AML-193 (cell line): ENCODE measurements around the gene KHSRP.
"Not testable (repeated sequence)": the region's sequence is repeated elsewhere in the genome, so short reads cannot be mapped to it uniquely, and the experiment has no call there.

Experiments used
- DNase-seq, 2 experiments: peaks; one replicate each; lab custom pipeline; 2025; lab: John Stamatoyannopoulos, UW

Gene KHSRP

DNA sequence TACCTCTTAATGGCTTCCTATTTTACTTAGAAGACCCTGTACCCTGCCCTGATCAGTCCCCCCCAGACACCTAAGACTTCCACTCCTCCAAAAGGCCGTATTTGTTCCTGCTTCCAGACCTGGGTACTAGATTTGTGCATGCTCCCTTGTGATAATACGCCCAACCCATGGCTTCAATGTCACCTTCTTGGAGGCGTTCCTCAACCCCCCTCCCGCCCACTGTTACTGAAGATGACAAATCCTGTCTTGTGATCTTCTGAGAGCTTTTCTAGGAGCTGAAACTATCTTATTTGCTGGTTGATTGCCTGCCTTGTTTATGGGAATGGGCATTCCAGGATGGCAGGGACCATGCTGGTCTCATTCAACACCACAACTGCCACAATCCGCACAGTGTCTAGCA lies 25.6 kb upstream of the KHSRP start:
- DNase-seq: no peak

GRCh38 chr19:6448045-6448444 lies 23.4 kb upstream of the KHSRP start:
- no peak for DNase-seq

DNA sequence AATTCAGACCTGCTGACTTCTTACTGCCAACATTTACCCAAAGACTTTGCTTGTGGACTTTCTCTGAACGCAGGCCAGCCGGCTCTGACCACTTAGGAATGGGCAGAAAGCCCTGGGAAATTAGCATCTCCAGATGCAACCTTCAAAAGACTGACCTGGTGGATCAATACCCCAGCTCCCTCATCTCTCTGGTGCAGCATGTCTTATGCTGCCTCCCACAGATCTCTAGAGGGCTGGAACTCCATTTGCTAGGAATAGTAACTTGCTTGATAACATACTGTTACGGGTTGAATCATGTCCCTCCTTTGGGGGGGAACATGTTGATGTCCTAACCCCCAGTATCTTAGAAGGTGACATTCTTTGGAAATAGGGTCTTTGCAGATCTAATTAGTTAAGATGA lies 21.8 kb upstream of the KHSRP start:
- no peak for DNase-seq

DNA sequence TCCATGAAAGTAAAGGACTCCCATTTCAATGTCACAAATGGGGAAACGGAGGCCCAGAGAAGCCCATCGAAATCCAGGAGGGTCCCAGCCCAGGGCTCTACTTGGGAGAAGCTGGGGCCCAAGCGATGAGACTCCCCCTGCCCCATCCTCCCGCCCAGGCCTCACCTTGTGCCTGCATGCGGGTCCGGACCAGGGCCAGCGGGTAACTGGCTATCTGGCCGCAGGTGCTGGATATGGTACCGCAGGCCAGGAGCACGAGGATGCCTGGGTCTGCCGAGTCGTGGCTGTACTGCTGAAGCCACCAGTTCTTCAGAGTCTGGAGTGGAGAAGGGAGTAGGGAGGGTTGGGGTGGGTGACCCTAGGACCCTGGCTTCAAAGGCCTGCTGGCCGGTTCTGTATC lies 19.4 kb upstream of the KHSRP start:
- DNase-seq: no peak

DNA sequence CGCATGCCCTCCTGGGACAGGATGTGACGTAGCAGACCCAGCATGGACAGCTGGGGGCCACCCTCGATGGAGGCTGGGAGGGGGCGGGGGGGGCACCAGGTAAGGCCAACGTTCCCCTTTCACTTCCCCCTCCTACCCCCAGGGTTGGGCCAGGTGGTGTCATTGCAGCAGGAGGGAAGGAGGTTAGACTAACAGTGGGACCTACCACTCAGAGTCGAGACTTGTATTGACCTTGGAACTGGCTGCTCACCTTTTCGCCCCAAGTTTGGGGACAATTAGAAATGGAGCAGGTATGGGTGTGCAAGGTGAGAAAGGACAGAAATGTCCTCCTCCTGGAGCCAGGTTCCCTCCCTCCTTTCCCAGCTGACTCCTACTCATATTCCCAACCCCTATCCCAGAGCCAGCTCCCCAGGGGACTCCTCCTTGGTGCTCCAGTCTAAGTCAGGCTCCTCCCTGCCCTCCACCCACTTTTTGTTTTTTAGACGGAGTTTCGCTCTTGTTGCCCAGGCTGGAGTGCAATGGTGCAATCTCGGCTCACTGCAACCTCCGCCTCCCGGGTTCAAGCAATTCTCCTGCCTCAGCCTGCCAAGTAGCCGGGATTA lies 17.6 kb upstream of the KHSRP start:
- no peak for DNase-seq

GRCh38 chr19:6440905-6441304 lies 16.3 kb upstream of the KHSRP start:
- DNase-seq: no peak

- DNase-seq: no peak
Observed at GRCh38 chr19:6439743-6440142, 15.1 kb upstream of the KHSRP start.

GRCh38 chr19:6433663-6434062 lies 9.1 kb upstream of the KHSRP start, which contains the start of gene SLC25A41:
TSS of gene SLC25A41 (minus strand) at chr19:6433763. CDS start at chr19:6433693, 70 bp downstream.
- DNase-seq: no peak

- DNase-seq: no peak
Observed at GRCh38 chr19:6433165-6433564, 8.6 kb upstream of the KHSRP start.

DNA sequence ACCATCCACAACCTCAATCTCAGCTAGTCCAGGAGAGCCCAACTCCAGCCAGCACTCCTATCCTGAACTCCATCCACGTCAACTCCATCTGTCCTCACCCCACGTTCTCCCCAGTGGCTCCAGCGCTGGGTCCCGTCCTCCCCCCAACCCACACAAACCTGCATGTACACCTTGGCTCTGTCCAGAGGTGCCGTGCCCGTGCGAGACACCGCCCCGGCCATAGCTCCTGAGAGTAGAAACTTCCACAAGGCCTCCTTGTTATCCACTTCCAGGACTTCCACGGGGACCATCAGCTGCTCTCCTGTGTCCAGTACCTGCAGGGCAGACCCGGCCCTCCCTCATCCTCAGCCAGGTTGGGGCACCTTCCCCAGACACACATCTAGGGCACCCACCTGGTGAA lies 7.3 kb upstream of the KHSRP start:
- DNase-seq: no peak

- no peak for DNase-seq
Observed at GRCh38 chr19:6429419-6430221, 5.0 kb upstream of the KHSRP start.

- DNase-seq: not testable (repeated sequence)
Observed at GRCh38 chr19:6428692-6429418, 4.2 kb upstream of the KHSRP start.

DNA sequence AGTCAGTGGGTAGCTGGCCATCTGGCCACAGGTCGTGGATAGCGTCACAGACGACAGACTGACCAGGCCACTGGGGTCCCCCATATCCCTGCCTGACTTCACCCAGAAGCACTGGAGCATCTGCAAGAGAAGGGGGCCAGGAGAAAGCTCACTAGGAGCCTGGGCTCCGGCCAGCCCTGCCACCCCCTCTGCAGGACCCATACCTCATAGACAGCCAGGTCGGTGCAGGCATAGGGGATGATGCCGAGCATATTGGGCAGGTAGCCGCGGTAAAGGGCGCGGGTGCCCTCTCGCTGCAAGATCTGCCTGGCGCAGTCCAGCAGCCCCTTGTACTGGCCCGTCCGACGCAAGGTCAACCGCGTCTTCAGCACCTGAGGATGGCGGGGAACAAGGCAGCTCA lies 2.5 kb upstream of the KHSRP start:
- no peak for DNase-seq

DNA sequence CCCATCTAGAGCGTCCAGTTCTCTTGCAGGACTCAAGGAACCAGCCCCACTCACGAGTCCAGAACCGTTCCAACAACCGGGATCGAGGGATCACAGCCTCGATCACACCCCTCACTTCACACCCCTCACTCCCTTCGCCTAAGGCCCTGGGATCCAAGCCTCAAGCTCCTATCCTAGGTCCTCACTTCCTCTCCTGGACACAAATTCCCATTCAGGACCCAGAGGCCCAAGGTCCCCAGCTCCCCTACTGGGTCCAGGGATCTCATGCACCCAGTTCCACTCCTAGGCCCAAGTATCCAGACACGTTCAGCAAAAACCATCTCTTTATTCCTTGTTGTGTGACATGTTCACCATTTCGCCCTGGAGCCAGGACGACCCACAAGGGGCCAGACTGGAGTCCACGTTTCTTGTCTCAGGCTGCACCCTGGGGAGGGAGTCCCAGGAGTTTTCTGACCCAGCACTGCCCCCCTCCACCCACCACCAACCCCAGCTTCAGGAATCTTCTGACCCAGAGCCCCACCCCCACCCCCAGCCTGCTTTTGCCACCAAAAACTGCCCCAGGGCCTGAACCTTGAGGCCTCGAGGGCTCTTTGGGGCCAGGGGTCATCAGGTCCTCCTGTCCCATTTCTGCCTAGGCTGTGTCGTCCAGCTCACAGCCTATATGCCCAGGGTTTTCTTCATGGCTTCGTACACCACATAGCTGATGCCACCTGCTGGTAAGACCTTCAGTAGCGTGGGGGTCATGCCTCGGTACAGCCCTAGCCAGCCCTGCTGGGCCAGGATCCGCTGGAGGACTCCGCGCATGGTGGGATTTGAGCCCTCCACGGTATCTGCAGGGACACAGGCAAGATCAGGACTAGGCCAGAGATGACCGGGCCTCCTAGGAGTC lies 1.4 kb upstream of the KHSRP start:
- DNase-seq: peak; percentile 8 to 24

GRCh38 chr19:6424939-6425731 lies 524 bp upstream of the KHSRP start:
- DNase-seq: peak; percentile 99 to 100

GRCh38 chr19:6423499-6424194 lies 964 bp downstream of the KHSRP start:
- DNase-seq: peak; percentile 11 to 18

DNA sequence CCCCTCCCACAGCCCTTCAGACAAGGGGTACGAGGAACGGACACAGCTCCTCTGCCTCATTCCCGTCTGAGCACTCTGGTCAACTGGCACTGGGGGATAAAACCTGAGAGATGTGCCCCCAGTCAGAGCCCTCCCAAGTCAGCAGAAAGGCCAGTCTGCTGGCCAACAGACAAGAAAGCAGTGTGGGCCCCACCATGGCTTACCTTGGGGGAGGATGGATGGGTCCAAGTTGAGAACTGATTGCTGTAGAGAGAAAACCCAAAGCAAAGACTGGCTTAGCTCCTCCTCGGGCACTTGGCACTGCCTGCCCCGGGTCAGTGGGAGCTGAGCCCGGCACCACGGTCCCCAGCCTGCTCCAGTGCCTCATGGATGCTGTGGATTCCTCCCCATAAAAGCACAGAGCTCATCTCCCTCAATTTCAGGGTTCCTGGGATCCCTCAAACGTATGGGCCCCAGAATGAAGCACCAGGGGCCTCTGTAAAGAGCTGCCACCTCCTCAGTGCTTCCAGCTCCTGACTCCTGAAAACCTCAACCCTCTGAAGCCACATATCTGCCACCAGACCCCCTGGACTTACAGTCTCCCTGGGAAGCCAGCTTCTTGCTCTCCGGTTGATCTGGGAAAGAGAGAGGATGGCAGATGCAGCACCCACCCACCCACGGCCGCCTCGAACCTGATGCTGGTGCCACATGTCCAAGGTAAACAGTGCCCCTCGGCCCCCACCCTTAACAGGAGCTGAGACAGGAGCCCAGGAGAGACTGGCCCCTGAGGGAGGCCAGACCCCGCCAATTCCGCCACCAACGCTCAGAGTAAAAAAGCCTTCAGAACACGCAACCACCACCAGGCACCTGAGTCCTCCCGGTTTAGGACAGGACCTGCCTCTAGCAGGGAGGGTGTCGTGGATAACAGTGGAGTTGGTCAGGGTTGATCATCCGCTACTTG lies 3.3 kb downstream of the KHSRP start:
- no peak for DNase-seq

- DNase-seq: no peak
Observed at GRCh38 chr19:6418562-6418932, 6.1 kb downstream of the KHSRP start.
